Smooth muscle cell of the brain vasculature (primary cell): Measurements from ENCODE around the gene SUMF2.
"Not testable (repeated sequence)": the region's sequence is repeated elsewhere in the genome, so short reads cannot be mapped to it uniquely, and the experiment has no call there.

Experiments
- DNase-seq: peaks from one replicate; pipeline ENCODE4 v3.0.0-alpha.2; 2012; ENCODE audit warnings: low read depth, low spot score

Gene SUMF2

DNA sequence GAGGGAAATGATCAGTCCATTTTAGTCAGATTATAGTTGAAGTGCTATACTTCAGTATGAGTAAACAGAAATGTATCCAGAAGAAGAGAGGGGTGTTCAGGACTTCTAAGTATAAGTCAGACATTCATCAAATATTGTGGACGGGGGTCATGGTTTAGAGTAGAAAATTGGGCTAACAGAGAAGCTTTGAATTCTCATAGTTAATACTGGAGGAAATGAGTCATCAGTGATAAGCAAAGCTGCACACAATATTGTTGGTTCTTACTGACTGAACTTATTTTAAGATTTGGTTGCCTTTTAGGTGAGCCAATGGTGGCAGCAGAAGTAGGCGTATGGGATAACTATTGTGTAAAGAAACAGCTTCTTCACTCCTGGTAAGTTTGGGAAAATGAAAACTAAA, 1.7 kb upstream of the SUMF2 start:
- no peak for DNase-seq

DNA sequence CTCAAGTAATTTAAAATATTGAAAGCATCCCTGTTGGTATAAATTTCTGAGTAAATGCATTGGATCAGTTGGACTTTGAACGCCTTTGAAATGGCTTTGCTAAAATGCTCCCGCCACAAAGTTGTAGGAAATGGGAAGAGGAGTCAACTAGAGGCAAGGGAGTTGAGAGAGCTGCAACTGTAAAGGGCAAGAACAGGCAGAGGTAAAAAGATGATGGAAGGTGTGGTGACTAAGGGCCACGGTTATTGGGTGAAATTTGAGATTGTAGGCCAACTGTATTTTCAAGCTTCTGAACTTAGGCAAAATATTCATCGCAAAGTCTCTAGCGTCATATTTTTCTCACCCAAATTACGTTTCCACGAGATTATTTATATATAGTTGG, 595 bp upstream of the SUMF2 start:
- no peak for DNase-seq

DNA sequence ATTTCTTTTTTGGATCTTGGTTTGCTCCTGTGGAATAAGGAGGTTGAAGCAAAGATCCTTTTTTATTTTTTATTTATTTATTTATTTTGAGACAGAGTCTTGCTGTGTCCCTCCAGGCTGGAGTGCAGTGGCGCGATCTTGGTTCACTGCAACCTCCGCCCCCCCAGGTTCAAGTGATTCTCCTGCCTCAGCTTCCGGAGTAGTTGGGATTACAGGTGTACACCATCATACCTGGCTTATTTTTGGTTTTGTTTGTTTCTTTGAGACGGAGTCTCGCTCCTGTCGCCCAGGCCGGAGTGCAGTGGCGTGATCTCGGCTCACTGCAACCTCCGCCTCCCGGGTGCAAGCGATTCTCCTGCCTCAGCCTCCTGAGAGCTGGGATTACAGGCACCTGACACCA, 2.3 kb downstream of the SUMF2 start:
- DNase-seq = not testable (repeated sequence)

DNA sequence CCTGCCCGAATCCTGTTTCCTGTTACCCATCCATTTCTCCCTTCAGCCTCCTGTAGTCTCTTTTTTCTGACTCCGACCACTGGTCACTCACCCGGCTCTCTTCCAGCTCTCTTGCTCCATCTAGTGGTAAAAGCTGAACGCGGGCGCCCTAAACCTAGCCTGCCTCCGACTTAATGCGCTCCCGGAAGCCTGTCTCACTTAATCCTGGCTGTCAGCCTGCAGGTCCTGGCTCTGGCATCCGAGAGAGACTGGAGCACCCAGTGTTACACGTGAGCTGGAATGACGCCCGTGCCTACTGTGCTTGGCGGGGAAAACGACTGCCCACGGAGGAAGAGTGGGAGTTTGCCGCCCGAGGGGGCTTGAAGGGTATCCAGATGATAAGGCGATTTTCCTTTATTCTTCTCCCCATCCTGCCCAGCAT, 10.3 kb downstream of the SUMF2 start:
- peak; percentile 43 for DNase-seq

DNA sequence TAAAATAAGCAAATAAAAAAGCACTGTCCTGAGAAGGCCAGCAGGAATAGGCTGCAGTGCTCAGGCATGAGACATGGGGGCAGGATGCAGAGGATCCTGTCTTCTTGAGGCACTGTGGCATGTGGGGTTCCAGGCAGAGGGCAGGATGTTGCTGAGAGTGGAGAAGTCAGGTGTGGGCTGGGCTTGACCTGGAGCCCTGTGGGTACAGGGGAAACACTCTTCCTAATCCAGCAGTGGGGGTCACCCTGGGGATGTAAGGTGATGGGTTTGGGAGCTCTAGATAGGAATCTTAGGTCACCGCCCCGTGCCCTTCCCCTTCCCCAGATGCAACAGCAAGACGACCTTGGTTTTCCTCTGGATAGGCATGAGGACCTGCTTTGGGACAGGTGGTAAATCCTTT, 13.6 kb downstream of the SUMF2 start:
- DNase-seq = no peak

DNA sequence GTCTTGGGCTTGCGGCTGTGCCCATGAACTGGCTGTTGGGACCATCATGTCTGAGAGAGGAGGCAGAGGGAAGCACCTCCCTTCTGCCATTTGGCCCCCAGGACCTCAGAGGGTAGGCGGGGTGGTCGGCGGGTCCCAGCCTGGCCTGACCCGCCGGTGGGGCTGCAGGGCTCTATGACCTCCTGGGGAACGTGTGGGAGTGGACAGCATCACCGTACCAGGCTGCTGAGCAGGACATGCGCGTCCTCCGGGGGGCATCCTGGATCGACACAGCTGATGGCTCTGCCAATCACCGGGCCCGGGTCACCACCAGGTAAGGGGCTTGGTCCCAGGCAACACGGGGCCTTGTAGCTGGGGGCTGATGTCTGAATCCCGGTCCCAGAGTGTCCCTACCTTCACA, 14.1 kb downstream of the SUMF2 start:
- DNase-seq = no peak

DNA sequence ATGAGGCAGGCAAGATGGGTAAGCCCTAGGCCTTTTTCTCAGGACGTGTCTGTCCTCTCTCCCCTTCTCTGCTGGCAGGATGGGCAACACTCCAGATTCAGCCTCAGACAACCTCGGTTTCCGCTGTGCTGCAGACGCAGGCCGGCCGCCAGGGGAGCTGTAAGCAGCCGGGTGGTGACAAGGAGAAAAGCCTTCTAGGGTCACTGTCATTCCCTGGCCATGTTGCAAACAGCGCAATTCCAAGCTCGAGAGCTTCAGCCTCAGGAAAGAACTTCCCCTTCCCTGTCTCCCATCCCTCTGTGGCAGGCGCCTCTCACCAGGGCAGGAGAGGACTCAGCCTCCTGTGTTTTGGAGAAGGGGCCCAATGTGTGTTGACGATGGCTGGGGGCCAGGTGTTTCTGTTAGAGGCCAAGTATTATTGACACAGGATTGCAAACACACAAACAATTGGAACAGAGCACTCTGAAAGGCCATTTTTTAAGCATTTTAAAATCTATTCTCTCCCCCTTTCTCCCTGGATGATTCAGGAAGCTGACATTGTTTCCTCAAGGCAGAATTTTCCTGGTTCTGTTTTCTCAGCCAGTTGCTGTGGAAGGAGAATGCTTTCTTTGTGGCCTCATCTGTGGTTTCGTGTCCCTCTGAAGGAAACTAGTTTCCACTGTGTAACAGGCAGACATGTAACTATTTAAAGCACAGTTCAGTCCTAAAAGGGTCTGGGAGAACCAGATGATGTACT, 15.5 kb downstream of the SUMF2 start:
- peak; percentile 43 for DNase-seq

DNA sequence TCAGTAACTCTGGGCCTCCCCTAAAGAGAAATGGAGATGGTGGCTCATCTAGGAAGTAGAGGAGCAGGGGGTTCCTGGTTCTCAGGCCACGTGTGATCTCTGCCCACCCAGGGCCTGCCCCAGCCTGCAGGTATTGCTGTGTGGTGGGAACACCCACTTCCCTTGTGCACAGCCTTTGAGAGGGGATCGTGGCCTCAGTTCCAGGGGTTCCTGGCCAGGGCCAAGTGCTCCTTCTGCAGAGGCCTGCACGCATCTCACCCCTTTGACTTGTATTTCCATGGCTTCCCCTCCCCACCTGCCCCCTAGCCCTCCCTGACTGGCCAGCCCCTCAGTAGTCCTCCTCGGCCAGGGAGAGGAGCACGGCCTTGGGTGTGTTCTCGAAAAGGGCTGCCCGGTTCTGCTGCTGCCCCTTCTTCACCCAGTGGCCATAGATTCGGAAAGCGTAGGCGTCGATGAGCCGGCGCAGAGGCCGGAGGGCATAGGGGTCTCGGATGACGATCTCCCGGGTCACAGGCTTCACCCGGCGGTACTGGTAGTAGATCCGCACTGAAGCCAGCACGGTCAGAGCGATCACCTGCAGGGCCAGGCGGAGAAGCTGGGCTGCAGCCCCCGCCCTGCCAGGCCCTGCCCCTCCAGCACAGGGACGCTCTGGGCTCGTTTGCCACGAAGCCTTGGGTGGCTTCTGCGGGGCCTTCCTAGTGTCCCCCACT, 16.8 kb downstream of the SUMF2 start:
- DNase-seq = not testable (repeated sequence)

DNA sequence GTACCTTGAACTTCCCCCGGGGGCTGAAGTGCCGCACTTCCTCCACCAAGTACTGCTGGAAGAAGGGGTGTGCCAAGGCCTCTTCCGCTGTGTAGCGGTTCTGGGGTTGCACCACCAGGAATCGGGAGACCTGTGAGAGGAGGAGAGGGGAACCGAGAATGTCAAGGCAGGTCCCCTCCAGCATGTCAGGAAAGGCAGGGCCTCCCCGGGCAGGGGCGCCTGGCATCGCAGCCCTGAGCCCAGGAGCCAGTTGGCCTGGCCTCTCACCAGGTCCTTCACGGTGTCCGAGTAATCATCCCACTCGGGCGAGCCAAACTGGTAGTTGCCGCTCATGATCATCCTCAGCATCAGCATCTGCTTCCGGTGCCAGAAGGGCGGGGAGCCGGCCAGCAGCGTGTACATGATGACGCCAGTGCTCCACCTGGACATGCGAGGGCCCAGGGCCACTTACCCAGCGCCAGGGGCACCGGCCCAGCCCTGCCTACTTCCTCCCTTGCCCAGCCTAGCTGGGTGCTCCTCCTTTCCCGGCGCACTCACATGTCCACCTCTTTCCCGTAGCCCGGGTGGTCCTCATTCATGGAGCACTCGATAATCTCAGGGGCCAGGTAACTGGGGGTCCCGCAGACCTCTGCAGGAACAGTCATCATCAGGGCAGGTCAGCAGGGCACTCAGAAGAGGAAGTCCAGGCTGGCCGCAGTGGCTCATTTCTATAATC, 17.7 kb downstream of the SUMF2 start:
- no peak for DNase-seq

DNA sequence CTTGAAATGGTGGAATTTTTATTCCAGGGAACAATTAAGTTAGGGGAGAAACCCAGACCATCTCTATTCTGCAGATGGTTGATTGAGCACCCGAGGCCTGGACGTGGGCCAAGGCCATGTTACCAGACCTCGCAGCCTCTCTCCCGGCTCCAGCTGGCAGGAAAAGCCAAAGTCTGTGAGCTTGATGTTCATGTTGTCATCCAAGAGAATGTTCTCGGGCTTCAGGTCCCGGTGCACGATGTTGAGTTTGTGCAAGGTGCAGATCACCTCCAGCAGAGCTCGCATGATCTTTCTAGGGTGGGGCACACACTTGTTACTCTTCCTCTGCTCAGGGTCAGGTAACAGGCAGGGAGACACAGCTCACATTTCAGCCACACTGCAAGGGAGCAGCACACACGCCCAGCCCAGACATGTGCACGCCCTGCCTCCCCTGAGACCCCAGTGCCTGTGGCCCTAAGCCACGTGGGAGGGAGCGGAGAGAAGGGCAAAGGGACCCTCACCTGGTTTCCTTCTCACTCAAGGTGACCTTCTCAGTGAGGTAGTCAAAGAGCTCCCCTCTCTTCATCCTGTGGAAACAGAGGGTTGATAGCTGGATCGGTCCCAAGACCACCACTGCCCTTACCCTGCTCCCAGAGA, 19.2 kb downstream of the SUMF2 start:
- no peak for DNase-seq

DNA sequence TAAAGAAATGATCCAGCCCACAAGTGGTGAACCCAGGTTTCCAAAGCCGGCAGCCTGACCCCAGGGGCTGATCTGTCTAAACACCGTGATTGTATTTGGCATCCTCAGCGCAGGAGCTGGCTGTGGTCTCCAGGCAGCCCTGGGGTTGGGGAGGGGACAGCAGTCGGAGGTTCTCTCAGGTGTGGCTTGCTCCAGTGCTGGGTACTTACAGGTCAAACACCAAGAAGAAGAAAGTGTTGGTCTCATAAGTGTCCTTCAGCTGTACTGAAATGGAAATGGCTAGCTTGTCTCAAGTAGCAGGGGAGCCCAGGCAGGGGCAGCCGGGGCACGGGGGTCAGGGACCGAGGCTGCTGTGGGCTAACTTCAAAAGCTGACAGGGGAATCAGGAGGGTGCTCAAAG, 22.7 kb downstream of the SUMF2 start:
- DNase-seq = no peak

DNA sequence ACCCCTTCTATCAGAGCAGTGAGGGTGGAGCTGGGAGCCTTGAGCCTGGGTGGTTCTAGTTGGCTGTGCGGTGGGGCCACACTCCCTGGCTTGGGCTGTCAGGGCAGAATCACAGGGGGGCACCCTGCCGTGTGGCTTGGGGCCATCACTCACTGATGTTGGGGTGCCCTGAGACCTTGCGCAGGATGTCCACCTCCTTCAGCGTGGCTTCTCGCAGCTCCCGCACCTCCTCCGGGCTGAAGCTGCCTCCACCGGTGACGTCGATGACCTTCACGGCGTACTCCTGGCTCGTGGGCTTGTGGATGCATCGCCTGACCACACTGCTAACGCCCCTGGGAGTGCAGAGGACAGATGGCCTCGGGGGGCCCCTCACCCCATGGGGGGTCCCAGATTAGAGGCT, 23.4 kb downstream of the SUMF2 start:
- no peak for DNase-seq

DNA sequence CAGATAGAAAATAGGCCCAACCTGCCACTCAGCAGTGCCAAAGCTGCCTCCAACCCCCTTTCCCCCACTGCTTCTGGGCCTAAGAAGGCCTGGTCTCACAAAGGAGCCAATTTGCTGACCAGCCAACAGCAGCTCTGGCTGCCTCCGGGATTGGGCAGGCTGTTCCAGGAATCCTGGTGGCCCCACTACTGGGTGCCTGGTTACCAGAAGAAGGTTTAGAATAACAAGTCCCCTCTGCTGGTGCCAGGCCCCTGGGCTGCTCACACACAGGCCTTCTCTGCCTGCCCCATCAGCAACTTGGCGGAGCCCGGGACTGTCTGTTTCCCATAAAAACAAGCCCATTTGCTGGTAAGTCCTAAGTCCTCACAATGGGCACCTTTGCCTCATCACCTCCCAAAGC, 27.5 kb downstream of the SUMF2 start:
- DNase-seq = no peak

DNA sequence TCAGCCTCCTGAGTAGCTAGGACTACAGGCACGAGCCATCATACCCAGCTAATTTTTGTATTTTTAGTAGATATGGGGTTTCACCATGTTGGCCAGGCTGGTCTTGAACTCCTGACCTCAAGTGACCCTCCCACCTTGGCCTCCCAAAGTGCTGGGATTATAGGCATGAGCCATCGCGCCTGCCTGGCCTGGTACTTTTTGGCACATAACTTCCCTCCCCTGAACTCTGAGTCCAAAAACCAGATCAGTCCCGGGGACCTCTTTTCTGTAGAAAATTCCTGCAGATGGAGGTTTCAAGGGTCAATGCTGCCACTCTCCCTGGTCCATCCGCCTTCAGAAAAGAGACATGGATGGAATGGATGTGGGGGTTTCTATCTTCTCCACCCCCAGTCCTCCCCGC, 28.3 kb downstream of the SUMF2 start:
- not testable (repeated sequence) for DNase-seq

DNA sequence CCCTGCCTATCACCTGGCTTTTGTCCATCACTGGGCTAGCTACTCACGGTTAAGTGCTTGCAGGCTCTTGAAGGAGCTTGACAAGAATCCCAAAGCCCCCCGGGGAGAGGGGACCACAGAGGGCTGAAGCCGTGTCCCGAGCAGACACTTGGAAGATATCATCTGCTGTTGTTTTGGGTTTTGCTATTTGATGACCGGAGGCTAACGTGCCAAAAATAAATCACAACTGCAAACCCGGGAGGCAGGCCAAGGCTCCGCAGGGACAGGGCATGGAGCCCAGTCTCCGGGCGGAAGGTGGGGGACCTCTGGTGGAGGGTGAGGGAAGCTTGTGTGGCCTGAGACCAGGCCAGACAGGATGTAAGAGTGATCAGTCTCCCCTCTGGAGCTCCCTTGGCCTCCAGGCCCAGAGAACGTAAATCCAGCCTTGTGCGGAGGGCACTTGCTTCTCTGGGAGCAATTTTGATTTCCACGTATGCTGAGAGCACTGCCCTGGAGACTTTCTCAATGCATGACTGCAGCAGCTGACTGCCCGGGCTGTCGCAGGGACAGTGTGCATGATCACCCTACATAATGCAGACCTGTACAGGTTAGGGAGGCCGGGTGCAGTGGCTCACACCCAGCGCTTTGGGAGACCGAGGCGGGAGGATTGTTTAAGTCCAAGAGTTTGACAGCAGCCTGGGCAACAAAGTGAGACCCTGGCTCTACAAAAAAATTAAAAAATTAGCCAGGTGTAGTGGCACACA, 28.9 kb downstream of the SUMF2 start, which contains the start of gene PHKG1:
PHKG1 (minus strand) TSS at position 164 of the 743 bp plus-strand sequence. CDS start 4,011 bp downstream, outside the sequence.
- peak; percentile 59 for DNase-seq

DNA sequence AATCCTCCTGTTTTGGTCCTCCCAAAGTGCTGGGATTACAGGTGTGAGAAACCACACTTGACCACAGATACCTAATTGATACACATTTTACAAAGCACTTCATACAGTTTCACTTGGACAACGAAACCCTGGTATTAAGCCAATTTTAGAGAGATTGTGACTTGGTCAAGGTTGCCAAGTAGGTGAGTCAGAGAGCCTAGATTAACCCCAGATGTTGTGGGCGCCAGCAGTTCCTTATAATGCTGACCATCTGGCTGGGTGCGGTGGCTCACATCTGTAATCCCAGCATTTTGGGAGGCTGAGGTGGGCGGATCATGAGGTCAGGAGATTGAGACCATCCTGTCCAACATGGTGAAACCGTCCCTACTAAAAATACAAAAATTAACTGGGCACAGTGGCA, 33.6 kb downstream of the SUMF2 start:
- no peak for DNase-seq

DNA sequence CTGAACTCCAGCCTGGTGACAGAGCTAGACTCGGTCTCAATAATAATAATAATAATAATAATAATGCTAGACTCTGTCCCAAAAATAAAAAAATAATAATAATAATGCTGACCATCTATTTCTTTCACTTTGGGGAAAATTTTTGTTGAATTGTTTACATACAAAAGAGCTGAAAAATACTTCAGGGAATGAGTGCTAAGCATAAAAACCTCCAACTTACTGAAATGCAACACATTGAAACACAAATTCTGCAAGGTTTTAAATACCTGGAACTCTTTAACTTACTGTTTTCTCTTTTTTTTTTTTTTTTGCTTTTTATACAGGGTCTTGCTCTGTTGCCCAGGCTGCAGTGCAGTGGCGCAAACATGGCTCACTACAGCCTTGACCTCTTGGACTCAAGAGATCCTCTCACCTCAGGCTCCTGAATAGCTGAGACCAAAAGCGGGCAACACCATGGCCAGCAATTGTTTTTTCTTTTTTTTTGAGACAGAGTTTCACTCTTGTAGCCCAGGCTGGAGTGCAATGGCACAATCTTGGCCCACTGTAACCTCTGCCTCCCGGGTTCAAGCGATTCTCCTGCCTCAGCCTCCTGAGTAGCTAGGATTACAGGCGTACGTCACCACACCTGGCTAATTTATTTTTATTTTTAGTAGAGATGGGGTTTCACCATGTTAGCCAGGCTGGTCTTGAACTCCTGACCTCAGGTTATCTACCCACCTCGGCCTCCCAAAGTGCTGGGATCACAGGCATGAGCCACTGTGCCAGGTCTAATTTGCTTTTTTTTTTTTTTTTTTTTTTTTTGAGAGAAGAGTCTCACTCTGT, 34.3 kb downstream of the SUMF2 start:
- DNase-seq = not testable (repeated sequence)

DNA sequence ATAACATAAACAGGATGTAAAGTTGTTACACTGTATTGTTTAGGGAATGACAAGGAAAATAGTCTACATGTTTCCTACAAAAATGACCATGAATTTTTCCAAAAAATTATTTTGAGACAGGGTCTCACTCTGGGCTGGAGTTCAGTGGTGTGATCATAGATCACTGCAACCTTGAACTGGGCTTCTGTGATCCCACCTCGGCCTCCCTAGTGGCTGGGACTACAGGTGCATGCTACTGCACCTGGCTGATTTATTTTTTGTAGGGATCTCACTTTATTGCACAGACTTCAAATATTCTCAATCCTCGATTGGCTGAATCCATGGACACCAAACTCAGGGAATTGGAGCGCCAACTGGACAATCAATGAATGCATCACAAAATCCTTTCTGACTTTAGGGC, 35.6 kb downstream of the SUMF2 start:
- no peak for DNase-seq

DNA sequence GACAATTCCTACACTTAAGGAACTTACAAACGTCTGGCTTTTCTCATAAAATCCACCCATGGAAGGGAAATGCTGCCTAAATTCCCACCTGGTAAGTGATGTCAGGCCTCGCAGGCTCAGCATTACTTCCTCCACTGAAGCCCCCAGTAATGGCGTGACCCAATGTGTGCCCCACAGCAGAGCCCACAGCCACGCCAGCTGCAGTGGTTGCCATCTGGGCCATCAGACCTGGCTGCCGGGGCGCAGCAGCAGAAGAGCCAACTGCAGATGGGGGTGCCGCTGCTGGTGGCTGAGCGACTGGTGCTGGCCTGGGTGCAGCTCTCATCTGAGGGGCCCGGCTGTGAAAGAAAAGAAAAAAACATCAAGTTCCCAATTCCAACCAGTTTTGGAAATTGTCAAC, 40.1 kb downstream of the SUMF2 start:
- not testable (repeated sequence) for DNase-seq

DNA sequence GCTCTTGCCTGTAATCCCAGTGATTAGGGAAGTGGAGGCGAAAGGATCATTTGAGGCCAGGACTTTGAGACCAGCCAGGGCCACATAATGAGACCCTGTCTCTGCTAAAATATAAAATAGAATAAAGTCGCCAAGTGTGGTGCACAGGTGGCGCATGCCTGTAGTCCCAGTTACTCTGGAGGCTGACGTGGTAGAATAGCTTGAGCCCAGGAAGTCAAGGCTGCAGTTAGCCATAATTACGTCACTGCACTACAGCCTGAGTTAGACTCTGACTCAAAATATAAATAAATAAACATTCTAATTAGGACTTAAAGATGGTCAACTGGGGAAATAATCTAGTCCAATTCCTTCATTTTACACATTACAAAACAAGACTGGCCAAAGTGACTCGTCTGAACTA, 41.4 kb downstream of the SUMF2 start:
- DNase-seq = no peak
